HG02970 (cell line): Measurements from ENCODE around the gene HPCAL1.

ENCODE experiments used
- ATAC-seq: cut with Tn5 transposase; IDR thresholded peaks from one replicate; pipeline ENCODE4 v1.9.1; 2021; ENCODE audit warnings: mild to moderate bottlenecking, moderate library complexity, moderate number of reproducible peaks; ENCODE audit not compliant: unreplicated experiment, low FRiP score

HPCAL1 gene

GRCh38 chr2:10331702-10332401 is 29.1 kb downstream of the HPCAL1 start:
- no peak for ATAC-seq

GRCh38 chr2:10332402-10333246 is 29.9 kb downstream of the HPCAL1 start:
- no peak for ATAC-seq

DNA sequence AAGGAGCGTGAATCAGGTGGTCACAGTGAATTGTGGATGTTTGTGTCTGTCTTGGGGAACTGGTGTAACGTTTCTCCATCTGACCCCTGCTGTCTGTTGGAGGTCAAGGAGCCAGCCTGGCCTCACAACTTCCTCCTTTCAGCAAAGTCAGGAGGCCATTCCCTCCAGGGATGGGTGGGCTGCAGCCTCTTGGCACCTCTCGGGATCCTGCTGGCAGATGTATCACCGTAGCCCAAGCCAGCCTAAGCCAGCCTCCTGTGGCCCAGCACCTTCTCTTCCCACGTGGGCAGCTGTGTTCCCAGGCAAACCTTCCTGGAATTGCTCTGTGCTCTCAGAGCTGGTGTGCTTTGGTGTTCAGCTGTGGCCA is 30.5 kb downstream of the HPCAL1 start:
- ATAC-seq, result no peak

DNA sequence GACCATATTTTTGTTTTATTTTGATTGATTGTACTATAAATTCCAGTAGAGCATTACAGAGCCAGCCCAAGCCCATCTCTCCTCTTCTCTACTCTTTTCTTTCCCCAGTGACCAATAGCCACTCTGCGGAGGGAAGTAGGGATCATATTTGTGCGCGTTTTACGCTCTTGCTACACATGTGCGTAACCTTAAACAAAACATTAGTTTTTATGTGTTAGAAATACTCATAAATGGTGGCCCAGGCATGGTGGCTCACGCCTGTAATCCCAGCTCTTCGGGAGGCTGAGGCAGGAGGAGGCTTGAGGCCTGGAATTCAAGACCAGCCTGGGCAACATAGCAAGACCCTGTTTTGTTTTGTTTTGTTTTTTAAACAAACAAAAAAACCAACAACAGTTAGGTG is 31.3 kb downstream of the HPCAL1 start:
- no peak for ATAC-seq

- ATAC-seq, result no peak
Measured at GRCh38 chr2:10335046-10335840, 32.5 kb downstream of the HPCAL1 start.

GRCh38 chr2:10336283-10336682 is 33.6 kb downstream of the HPCAL1 start:
- ATAC-seq, result no peak

- ATAC-seq, result no peak
Measured at GRCh38 chr2:10337449-10338269, 35.0 kb downstream of the HPCAL1 start.

DNA sequence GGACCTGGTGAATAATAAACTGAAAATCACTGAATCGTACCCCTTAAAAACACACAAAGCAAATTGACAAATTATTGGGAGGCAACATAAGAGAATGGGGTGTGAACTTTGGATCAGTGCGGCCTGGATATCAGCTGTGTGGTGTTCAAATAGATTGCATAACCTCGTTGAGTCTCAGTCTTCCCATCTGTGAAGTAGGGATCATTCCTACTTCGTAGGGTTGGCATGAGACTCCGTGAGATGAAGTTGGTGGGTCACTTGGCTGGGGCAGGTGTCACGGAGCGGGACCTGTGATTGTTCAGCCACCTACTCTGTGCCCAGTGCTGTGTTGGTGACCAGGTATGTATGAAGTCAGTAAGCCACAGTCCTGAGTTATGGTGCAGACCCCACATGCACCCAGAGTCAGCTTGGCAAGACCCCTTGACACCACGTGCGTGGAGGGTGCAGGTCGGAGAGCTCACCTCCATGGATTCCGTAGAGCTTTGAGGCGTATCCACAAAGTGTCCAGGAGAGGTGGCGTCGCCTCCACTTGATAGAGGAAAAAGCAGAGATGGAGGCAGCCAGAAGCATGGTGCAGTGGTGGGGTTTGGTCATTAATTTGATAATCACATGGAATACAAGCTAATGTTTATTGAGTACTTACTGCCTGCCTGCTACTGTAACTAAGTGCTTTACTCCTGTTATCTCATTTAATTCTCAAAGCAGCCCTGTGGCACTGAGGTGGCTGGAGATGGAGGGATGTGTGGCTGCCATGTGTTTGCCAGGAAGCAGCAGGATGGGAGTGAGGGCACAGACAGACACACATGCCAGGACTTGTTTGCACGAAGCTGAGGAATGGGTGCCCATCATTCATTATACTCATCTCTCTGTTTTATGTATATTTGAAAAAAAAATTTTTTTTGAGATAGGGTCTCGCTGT is 35.8 kb downstream of the HPCAL1 start:
- ATAC-seq, result no peak

DNA sequence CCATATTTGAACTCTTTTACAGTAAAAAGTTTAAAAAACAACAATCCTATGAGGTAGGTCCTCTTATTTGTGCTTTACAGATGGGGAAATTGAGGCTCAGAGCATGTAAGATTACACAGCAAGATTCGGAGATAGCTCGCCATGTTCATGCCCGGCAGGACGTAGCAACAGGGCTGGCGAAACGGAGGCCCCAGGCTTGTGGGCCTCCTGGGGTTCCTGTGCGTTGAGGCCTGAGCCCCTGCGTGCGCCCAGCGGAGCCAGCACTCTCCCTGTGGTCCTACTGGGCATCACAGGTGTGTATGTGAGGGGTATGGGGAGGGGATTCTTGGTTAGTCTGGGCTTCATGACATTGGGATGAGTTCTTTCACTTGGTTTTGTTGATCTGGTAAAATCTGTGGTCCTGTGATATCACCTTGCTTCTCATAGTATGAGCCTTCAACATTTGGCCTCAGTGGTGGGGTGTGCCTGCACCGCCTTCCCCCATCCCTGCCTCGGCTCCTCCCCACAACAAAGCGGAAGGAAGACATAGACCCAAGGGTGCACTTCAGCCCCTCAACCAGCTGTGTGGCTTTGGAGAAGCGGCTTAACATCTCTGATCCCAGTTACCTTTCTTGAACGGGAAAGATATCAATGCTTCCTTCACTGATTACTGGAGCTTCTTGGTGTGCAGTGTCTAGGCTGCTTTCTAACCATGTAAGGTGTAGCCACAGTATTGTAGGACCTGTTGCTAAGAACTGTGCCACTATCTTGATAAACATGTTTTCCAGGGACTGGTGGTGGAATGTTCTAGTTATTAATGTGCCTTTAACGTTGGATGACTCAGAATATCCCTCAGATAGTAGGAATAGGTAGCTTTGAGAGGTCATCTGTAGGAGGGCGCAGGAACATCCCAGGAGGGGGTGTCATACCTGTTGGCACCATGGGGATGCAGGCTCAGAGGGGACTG is 37.2 kb downstream of the HPCAL1 start:
- no peak for ATAC-seq

GRCh38 chr2:10340593-10340975 is 37.9 kb downstream of the HPCAL1 start:
- no peak for ATAC-seq

DNA sequence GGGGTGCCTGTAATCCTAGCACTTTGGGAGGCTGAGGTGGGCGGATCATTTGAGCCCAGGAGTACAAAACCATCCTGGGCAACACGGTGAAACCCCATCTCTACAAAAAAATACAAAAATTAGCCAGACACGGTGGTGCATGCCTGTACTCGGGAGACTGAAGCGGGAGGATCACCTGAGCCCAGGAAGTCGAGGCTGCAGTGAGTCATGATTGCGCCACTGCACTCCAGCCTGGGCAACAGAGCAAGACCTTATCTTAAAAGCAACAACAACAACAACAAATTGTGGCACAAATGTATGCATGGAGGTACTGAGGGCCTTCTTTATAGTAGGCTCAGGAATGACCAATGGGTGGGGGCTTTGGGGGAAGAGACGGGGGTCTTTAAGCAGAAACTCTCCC is 38.5 kb downstream of the HPCAL1 start:
- ATAC-seq, result no peak

- ATAC-seq, result no peak
Measured at GRCh38 chr2:10342245-10342951, 39.7 kb downstream of the HPCAL1 start.

GRCh38 chr2:10343191-10343590 is 40.5 kb downstream of the HPCAL1 start:
- no peak for ATAC-seq

DNA sequence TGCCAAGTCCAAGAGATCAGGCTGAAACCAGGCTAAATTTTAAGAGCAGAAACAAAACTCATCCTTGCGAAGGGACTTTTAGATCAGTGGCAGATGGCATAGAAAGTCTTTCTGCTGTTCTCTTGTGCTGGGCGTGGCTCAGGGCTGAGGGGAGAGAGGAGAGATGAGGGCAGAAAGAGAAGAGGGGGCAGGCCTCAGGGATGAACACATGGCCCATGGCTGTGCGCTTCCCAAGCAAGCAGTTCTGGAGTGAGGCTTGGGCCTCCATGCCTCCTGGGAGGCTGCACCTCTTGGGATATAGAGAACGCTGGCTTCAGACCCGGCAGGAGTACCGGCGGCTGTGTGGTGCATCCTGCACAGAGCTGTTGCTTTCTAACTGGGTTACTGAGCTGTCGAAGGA is 41.0 kb downstream of the HPCAL1 start:
- ATAC-seq, result no peak

GRCh38 chr2:10344105-10345066 is 41.7 kb downstream of the HPCAL1 start:
- no peak for ATAC-seq

GRCh38 chr2:10345126-10345525 is 42.4 kb downstream of the HPCAL1 start:
- ATAC-seq, result no peak

GRCh38 chr2:10345813-10346212 is 43.1 kb downstream of the HPCAL1 start:
- no peak for ATAC-seq
